GM06990 (cell line): Measurements from ENCODE around the gene MISP3.

Experiments used
- DNase-seq: peaks from one replicate; pipeline ENCODE4 v3.0.0-alpha.2; 2011; ENCODE audit not compliant: insufficient read length; ENCODE audit errors: extremely low read depth
- H3K27me3 ChIP-seq: replicated peaks from 2 replicates; pipeline ENCODE4 v1.6.0; 2011; ENCODE audit warnings: low read length; ENCODE audit not compliant: control insufficient read depth, insufficient read depth
- H3K36me3 ChIP-seq: 2 replicates; pipeline ENCODE4 v1.5.1; 2011; ENCODE audit warnings: low read length; ENCODE audit not compliant: control insufficient read depth, insufficient read depth
- H3K4me3 ChIP-seq: replicated peaks from 2 replicates; pipeline ENCODE4 v1.5.1; 2011; ENCODE audit warnings: low read depth, mild to moderate bottlenecking, control low read depth, low read length
- TF ChIP-seq, protein P1 (sequence below): IDR thresholded peaks from 2 replicates; pipeline ENCODE4 v1.5.1; 2011; ENCODE audit warnings: low read length, control low read depth, mild to moderate bottlenecking, inconsistent platforms; ENCODE audit not compliant: insufficient read depth, poor library complexity, severe bottlenecking

Gene MISP3

DNA sequence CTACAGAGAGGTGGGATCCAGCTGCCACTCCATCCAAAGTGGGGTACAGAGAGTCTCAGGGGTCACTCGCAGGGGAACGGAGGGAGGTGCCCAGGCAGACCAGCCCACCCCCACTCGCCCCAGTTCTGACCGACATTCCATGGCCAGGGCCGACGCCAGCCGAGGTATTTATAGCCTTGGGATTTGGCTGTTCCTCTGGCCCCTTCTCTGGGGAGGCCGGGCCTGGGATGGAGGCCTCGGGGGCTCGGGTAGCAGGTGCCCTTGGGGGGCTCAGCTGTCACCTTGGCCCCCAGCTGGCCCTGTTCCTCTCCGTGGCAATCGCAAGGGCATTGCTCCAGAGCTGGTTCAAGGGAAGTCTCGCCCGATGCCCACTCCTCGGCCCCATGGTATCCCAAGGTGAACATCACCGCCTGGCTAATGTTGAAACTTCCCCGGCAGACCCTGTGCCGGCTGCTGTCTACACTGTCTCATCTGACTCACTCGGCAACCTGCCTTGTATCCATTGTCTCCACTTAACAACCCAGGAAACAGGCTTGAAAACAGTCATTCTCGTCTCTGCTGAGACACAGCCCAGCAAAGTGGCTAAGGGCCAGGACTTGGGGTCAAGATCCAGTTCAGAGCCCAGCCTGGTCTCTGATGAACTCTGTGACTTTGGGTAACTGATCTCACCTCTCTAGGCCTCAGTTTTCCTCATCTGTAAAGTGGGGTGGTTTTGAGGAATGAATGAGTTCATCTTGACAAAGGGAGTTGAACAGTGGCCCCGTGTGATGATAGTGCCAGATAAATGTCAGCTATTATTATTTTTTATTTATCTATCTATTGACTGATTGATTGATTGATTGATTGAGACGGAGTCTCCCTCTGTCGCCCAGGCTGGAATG lies 35.2 kb downstream of the MISP3 start:
- Histone ChIP-seq H3K36me3 (peaks cover 4% of the 10 kb centered on the region), H3K27me3 (no peaks in the 10 kb centered on the region), H3K4me3 (no peak overlapping the region)
- no peak for DNase-seq
- TF ChIP-seq, protein P1, sequence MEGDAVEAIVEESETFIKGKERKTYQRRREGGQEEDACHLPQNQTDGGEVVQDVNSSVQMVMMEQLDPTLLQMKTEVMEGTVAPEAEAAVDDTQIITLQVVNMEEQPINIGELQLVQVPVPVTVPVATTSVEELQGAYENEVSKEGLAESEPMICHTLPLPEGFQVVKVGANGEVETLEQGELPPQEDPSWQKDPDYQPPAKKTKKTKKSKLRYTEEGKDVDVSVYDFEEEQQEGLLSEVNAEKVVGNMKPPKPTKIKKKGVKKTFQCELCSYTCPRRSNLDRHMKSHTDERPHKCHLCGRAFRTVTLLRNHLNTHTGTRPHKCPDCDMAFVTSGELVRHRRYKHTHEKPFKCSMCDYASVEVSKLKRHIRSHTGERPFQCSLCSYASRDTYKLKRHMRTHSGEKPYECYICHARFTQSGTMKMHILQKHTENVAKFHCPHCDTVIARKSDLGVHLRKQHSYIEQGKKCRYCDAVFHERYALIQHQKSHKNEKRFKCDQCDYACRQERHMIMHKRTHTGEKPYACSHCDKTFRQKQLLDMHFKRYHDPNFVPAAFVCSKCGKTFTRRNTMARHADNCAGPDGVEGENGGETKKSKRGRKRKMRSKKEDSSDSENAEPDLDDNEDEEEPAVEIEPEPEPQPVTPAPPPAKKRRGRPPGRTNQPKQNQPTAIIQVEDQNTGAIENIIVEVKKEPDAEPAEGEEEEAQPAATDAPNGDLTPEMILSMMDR = no peak

DNA sequence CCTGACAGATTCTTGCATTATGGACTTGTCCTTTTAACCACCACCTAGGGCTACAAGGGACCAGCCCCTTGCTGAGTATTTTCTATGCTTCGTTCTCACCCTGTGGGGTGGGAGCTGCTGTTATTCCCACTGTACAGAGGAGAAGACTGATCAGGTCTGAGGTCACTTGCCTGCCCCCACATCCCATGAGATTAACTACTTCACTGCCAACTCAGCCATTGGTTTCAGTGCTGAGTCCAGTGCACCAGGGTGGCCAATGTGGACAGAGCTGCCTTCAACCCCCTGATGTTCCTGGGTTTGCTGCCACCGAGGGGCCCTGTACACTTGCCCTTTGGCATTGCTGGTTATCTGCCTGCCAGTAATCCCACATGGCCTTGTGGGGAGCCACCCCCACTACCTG lies 38.1 kb downstream of the MISP3 start:
- no peak overlapping the region for H3K4me3 ChIP-seq
- TF ChIP-seq, protein P1 = no peak
- no peak for DNase-seq
- H3K36me3 ChIP-seq = peaks cover 2% of the 10 kb centered on the region
- no peaks in the 10 kb centered on the region for H3K27me3 ChIP-seq

DNA sequence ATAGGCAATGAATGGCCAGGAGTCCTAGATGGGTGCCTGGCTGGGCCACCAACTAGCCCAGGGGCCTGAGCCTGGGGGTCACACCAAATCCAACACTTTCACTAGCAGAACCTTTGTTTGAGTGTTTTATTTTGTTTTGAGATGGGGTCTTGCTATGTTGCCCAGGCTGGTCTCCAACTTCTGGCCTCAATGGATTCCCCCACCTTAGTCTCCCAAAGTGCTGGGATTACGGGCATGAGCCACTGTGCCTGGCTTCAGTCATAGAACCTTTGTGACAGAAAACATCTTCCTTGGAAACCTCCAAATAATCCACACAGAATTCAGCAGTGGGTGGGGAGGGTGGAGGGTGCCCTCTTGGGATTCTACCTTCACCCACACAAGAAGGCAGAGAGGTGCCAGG lies 38.9 kb downstream of the MISP3 start:
- no peaks in the 10 kb centered on the region for H3K27me3 ChIP-seq
- no peak overlapping the region for H3K4me3 ChIP-seq
- TF ChIP-seq, protein P1 = no peak
- H3K36me3 ChIP-seq = peaks cover 2% of the 10 kb centered on the region
- DNase-seq = no peak

DNA sequence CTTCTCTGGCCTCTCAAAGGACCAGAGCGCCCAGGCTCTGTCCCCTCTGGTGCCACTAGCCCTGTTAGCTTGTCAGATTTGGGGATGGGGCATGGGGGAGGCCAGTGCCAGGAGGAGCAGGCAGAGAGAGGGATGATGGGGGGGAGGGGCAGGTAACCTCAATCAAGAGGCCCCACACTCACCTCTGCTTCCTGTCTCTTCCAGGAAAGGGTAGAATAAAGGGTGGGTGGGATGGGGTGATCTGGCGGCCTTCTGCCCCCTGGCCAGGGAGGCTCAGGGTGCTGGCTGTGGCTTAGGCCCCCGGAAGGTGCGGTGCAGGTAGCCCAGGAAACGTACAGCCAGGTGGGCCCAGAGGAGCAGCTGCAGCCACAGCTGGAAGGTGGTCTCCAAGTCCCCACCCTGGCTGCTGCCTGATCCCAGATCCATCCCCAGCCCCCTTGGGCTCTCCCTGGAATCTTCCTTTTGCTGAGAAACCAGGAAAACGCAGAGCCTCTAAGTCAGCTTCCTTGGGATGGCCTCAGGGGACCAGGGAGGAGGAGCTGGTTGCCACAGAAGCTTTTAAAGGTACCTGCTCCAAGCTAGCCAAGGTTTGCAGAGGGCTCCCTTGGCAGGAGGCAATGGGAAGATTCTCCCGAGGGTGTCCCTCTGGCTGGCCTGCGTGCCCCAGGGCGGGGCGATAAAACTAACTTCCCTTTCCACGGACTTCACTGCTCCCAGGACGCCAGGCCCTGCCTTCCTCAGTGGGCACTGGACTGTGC lies 39.6 kb downstream of the MISP3 start:
- DNase-seq = no peak
- Histone ChIP-seq H3K4me3 (no peak overlapping the region), H3K27me3 (no peaks in the 10 kb centered on the region), H3K36me3 (no peaks in the 10 kb centered on the region; the same call in 1 of the 2 replicates)
- TF ChIP-seq, protein P1 = no peak

DNA sequence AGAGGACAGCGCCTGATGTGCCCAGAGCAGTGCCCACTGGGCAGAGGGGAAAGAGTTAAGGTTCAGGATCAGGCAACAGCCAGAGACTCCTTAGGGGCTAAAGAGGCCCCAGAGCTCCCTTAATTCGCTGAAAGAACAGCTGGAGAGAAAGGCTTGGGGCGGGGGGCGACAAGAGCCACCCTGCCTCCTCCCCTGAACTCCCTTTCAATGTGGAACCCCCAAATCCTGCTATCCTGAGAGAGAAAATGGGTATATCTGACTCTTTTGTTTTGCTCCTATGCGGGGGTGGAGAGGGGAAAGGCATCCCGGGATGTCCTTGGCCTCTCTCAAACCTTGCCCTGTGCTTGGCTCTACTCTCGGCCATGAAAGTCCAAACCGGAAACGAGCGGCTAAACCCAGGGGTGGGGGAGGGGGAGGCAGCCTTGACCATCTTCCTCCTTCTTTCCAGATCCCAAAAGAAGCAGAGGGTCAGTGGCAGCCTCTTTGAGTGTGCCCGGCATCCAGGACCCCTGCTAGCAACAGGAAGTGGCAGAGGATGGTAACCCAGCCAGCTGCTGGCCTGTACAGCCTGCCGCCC lies 40.3 kb downstream of the MISP3 start:
- no peaks in the 10 kb centered on the region for H3K27me3 ChIP-seq
- no peaks in the 10 kb centered on the region; the same call in 1 of the 2 replicates for H3K36me3 ChIP-seq
- TF ChIP-seq, protein P1 = no peak
- no peak for DNase-seq
- no peak overlapping the region for H3K4me3 ChIP-seq
